ENCODE measurements around the gene ARHGEF4.

Gene ARHGEF4

GRCh38 chr2:131093696-131094462 lies 257.2 kb downstream of the ARHGEF4 start:
- no peak for DNase-seq (ENCODE audit: low read depth)

GRCh38 chr2:131094463-131095281 lies 258.0 kb downstream of the ARHGEF4 start:
- no peak for DNase-seq (ENCODE audit: low read depth)
